OCI-LY7 (cell line): ENCODE data around the gene SLAMF8.

Experiments used
- EZH2phosphoT487 ChIP-seq: fragments of 200-600 bp; sonication (generic); IDR thresholded peaks from 2 replicates; pipeline ENCODE4 v1.6.1; 2018; ENCODE audit warnings: low read depth, borderline replicate concordance, mild to moderate bottlenecking, mixed run types, antibody characterized with exemption, low read length, moderate library complexity, mixed read lengths
- TF ChIP-seq, protein P1 (sequence below): fragments of 200-600 bp; sonication (generic); conservative IDR thresholded peaks from 2 replicates; pipeline ENCODE4 v1.5.1; 2014; ENCODE audit warnings: mild to moderate bottlenecking, antibody characterized with exemption, low read length, moderate library complexity, mixed read lengths

DNA sequence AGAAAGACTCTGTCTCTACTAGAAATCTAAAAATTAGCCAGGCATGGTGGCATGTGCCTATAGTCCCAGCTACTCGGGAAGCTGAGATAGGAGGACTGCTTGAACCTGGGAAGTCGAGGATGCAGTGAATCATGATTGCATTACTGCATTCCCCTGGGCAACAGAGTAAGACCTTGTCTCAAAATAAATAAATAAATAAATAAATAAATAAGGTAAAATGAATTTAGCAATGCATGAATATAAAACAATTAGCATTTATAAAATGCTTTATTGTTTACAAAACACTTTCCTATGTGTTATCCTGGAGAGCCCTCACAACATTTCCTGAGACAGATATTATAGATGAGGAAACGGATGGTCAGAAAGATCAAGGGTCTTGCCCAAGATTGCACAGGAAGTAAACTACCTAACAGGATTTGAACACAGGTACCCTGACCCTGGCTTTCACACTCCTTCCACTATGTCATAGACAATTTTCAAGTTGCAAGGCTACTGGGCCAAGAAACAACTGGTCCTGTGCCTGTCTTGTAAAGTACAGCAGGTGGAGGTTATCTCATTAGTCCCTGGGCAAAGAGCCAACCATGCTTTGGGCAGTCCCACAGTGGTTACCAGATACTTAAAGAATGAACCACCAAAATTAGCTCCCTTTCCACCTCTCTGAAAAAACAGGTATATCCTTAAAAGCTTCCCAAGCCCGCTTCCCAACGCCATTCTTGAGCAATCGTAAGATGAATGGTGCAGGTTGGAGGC is 51.2 kb downstream of the SLAMF8 start:
- TF ChIP-seq, protein P1, sequence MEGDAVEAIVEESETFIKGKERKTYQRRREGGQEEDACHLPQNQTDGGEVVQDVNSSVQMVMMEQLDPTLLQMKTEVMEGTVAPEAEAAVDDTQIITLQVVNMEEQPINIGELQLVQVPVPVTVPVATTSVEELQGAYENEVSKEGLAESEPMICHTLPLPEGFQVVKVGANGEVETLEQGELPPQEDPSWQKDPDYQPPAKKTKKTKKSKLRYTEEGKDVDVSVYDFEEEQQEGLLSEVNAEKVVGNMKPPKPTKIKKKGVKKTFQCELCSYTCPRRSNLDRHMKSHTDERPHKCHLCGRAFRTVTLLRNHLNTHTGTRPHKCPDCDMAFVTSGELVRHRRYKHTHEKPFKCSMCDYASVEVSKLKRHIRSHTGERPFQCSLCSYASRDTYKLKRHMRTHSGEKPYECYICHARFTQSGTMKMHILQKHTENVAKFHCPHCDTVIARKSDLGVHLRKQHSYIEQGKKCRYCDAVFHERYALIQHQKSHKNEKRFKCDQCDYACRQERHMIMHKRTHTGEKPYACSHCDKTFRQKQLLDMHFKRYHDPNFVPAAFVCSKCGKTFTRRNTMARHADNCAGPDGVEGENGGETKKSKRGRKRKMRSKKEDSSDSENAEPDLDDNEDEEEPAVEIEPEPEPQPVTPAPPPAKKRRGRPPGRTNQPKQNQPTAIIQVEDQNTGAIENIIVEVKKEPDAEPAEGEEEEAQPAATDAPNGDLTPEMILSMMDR: no peak
- no peak for TF ChIP-seq EZH2phosphoT487
